Measurements from ENCODE around the gene MICA. TPM values are rescaled to one million over a fixed set of nuclear protein-coding genes. Genes with fewer than 3 reads are reported as not detected.

Gene MICA
- total and polyA plus RNA-seq, 9 of the 15 experiments (the other 6 are each of a cell fraction or from before 2014, with no cell fraction given): 11.8 to 24.6 (median 16.7) TPM

DNA sequence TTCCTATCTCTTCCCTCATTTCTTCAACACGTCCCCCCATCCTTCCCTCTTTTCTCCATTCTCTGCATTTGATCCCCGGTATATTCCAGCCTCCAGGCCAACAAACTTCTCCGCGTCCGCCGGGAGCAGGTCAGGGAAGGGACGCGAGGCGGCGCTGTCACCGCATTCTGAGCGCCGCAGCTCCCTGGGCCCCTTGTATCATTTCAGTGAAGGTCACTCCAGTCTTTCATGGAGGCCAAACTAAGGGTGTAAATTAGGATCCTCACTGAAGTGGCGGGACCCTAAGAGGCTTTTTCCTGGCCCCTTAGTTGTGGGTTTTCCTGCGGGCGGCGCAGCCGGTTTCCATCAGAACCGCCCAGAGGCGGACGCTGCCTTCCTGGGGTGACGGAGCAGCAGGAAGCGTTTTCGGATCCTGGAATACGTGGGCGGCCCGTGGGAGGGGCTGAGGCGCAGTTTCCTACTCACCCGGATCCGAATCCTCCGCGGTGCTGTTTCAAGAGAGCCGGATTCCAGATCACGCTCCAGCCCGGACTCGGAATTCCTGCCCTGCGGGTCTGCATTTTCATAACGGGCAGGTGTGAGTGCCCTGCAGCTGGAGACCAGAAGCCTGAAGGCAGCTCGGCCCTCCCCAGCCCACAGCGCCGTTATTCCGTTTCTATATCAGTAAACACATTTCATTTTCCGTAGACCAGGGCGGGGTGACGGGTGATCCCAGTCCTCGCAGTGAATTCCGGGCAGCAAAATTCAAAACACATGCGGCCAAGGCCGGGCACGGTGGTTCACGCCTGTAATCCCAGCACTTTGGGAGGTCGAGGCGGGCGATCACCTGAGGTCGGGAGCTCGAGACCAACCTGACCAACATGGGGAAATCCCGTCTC, 3.6 kb upstream of the MICA start (continued):
- TF ChIP-seq, protein P1, sequence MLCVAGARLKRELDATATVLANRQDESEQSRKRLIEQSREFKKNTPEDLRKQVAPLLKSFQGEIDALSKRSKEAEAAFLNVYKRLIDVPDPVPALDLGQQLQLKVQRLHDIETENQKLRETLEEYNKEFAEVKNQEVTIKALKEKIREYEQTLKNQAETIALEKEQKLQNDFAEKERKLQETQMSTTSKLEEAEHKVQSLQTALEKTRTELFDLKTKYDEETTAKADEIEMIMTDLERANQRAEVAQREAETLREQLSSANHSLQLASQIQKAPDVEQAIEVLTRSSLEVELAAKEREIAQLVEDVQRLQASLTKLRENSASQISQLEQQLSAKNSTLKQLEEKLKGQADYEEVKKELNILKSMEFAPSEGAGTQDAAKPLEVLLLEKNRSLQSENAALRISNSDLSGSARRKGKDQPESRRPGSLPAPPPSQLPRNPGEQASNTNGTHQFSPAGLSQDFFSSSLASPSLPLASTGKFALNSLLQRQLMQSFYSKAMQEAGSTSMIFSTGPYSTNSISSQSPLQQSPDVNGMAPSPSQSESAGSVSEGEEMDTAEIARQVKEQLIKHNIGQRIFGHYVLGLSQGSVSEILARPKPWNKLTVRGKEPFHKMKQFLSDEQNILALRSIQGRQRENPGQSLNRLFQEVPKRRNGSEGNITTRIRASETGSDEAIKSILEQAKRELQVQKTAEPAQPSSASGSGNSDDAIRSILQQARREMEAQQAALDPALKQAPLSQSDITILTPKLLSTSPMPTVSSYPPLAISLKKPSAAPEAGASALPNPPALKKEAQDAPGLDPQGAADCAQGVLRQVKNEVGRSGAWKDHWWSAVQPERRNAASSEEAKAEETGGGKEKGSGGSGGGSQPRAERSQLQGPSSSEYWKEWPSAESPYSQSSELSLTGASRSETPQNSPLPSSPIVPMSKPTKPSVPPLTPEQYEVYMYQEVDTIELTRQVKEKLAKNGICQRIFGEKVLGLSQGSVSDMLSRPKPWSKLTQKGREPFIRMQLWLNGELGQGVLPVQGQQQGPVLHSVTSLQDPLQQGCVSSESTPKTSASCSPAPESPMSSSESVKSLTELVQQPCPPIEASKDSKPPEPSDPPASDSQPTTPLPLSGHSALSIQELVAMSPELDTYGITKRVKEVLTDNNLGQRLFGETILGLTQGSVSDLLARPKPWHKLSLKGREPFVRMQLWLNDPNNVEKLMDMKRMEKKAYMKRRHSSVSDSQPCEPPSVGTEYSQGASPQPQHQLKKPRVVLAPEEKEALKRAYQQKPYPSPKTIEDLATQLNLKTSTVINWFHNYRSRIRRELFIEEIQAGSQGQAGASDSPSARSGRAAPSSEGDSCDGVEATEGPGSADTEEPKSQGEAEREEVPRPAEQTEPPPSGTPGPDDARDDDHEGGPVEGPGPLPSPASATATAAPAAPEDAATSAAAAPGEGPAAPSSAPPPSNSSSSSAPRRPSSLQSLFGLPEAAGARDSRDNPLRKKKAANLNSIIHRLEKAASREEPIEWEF (CRISPR knock-in tag; IDR thresholded peaks at IDR 0.05): no peak
- TF ChIP-seq, protein P2, sequence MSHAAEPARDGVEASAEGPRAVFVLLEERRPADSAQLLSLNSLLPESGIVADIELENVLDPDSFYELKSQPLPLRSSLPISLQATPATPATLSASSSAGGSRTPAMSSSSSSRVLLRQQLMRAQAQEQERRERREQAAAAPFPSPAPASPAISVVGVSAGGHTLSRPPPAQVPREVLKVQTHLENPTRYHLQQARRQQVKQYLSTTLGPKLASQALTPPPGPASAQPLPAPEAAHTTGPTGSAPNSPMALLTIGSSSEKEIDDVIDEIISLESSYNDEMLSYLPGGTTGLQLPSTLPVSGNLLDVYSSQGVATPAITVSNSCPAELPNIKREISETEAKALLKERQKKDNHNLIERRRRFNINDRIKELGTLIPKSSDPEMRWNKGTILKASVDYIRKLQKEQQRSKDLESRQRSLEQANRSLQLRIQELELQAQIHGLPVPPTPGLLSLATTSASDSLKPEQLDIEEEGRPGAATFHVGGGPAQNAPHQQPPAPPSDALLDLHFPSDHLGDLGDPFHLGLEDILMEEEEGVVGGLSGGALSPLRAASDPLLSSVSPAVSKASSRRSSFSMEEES (CRISPR knock-in tag; IDR thresholded peaks at IDR 0.05): no peak
- TF ChIP-seq SIX5 (IDR thresholded peaks at IDR 0.05; ENCODE audit: borderline replicate concordance in 1 of 2, insufficient read depth in 1 of 2, low read depth in 1 of 2, low read length in 2 of 2) (no peak), SMAD2 (IDR thresholded peaks at IDR 0.05; ENCODE audit: low read depth, low read length) (no peak), ZNF561 (CRISPR knock-in tag; conservative IDR thresholded peaks at IDR 0.05) (no peak), CREB1 (IDR thresholded peaks at IDR 0.05) (peak; percentile 44), CREB1 (CRISPR knock-in tag; IDR thresholded peaks at IDR 0.05) (peak; percentile 63; the same call in 1 of the 2 replicates), ZNF174 (CRISPR knock-in tag; IDR thresholded peaks at IDR 0.05) (no peak), FIP1L1 (IDR thresholded peaks at IDR 0.05; ENCODE audit: low read depth, low read length, poor library complexity, severe bottlenecking) (no peak), SIN3B (IDR thresholded peaks at IDR 0.05; ENCODE audit: low read depth) (no peak; the same call in 1 of the 2 replicates), PHB2 (IDR thresholded peaks at IDR 0.05; ENCODE audit: low read depth) (no peak), MYBL2 (IDR thresholded peaks at IDR 0.05; ENCODE audit: low read depth) (no peak), MYBL2 (CRISPR knock-in tag; IDR thresholded peaks at IDR 0.05; ENCODE audit: borderline replicate concordance) (no peak), ZNF699 (CRISPR knock-in tag; IDR thresholded peaks at IDR 0.05; ENCODE audit: insufficient replicate concordance) (no peak), BRD4 (IDR thresholded peaks at IDR 0.05) (no peak; the same call in 1 of the 2 replicates), HSF4 (CRISPR knock-in tag; IDR thresholded peaks at IDR 0.05; ENCODE audit: borderline replicate concordance) (no peak), MIER1 (IDR thresholded peaks at IDR 0.05; ENCODE audit: low read depth) (peak; percentile 62; the same call in 1 of the 2 replicates)
- TF ChIP-seq, protein P3, sequence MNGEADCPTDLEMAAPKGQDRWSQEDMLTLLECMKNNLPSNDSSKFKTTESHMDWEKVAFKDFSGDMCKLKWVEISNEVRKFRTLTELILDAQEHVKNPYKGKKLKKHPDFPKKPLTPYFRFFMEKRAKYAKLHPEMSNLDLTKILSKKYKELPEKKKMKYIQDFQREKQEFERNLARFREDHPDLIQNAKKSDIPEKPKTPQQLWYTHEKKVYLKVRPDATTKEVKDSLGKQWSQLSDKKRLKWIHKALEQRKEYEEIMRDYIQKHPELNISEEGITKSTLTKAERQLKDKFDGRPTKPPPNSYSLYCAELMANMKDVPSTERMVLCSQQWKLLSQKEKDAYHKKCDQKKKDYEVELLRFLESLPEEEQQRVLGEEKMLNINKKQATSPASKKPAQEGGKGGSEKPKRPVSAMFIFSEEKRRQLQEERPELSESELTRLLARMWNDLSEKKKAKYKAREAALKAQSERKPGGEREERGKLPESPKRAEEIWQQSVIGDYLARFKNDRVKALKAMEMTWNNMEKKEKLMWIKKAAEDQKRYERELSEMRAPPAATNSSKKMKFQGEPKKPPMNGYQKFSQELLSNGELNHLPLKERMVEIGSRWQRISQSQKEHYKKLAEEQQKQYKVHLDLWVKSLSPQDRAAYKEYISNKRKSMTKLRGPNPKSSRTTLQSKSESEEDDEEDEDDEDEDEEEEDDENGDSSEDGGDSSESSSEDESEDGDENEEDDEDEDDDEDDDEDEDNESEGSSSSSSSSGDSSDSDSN (IDR thresholded peaks at IDR 0.05; ENCODE audit: borderline replicate concordance in 1 of 2, low read depth in 2 of 2, low read length in 2 of 2): peak; percentile 43 to 60; a peak in 1 of 4 replicates
